ENCODE data around the gene NTF4. TPM values are rescaled to one million over a fixed set of nuclear protein-coding genes. Genes with fewer than 3 reads are reported as not detected.

NTF4 gene
- total and polyA plus RNA-seq, 2 donors (not counting 1 experiment from before 2014, with no cell fraction given) = not detected

GRCh38 chr19:49020342-49020741, 44.3 kb downstream of the NTF4 start:
- H3K4me3 Mint-ChIP-seq = peak overlapping the region; percentile 89
- Histone ChIP-seq H3K9ac (ENCODE audit: low read length) (no peak overlapping the region), H3K27me3 (replicated peaks in 1 of 4; ENCODE audit: control extremely low read depth in 1 of 4, control insufficient read depth in 3 of 4, insufficient read depth in 4 of 4, low read length in 3 of 4) (peaks cover 0 to 9% (median 2%) of the 10 kb centered on the region in 4 experiments), H3K4me1 (ENCODE audit: control insufficient read depth in 2 of 2, insufficient read depth in 2 of 2, low read length in 2 of 2) (peaks cover 25 to 40% of the 10 kb centered on the region in 2 donors), H3K27ac (ENCODE audit: low read length in 2 of 2) (no peak overlapping the region), H3K79me2 (ENCODE audit: control insufficient read depth, insufficient read depth, low read length) (no peaks in the 10 kb centered on the region), H4K20me1 (ENCODE audit: control insufficient read depth, insufficient read depth, low read length, poor library complexity, severe bottlenecking) (no peaks in the 10 kb centered on the region), H3K4me2 (replicated peaks; ENCODE audit: low read depth, low read length, poor library complexity, severe bottlenecking) (peak overlapping the region; percentile 32), H2AFZ (ENCODE audit: insufficient read depth, low read depth, low read length, poor library complexity, severe bottlenecking) (no peak overlapping the region), H3K36me3 (replicated peaks in 1 of 2; ENCODE audit: control extremely low read depth in 1 of 2, control insufficient read depth in 1 of 2, extremely low read depth in 1 of 2, insufficient read depth in 2 of 2, low read length in 1 of 2) (no peaks in the 10 kb centered on the region), H3K4me3 (ENCODE audit: control extremely low read depth in 1 of 5, extremely low read depth in 1 of 5, insufficient read depth in 1 of 5, low read depth in 2 of 5, low read length in 4 of 5) (no peak overlapping the region), H3K9me3 (ENCODE audit: control extremely low read depth in 1 of 3, control insufficient read depth in 2 of 3, insufficient read depth in 1 of 3, low read length in 2 of 3) (no peaks in the 10 kb centered on the region)
- POLR2A ChIA-PET = interaction anchor here (0.6 to 1.4 kb wide), 4 partner anchors 23 to 232 kb away, joined by 4 to 5 read pairs (median 4); partner anchors contain the start of genes GYS1, LIN7B and RUVBL2
- CTCF ChIA-PET = interaction anchor here (1.0 kb wide), 1 partner anchor 50 kb away, joined by 3 read pairs; no protein-coding TSS in a partner anchor
- no peak overlapping the region for H3K27ac Mint-ChIP-seq
- WGBS (ENCODE audit: insufficient coverage) = 90% methylated on average over 9 of the region's 11 CpGs
- TF ChIP-seq EZH2 (IDR thresholded peaks at IDR 0.05; ENCODE audit: borderline replicate concordance, insufficient read depth, low read depth, low read length, poor library complexity, severe bottlenecking) (no peak), CTCF (IDR thresholded peaks at IDR 0.05) (no peak)
- intact Hi-C loops (cut with micrococcal nuclease) = no loop called here
- no peak for DNase-seq
- peaks cover 3% of the 10 kb centered on the region for H3K27me3 Mint-ChIP-seq
- ATAC-seq (ENCODE audit: low read depth) = no peak
- peaks cover 34% of the 10 kb centered on the region for H3K4me1 Mint-ChIP-seq
- H3K9me3 Mint-ChIP-seq (ENCODE audit: insufficient read depth) = no peaks in the 10 kb centered on the region

DNA sequence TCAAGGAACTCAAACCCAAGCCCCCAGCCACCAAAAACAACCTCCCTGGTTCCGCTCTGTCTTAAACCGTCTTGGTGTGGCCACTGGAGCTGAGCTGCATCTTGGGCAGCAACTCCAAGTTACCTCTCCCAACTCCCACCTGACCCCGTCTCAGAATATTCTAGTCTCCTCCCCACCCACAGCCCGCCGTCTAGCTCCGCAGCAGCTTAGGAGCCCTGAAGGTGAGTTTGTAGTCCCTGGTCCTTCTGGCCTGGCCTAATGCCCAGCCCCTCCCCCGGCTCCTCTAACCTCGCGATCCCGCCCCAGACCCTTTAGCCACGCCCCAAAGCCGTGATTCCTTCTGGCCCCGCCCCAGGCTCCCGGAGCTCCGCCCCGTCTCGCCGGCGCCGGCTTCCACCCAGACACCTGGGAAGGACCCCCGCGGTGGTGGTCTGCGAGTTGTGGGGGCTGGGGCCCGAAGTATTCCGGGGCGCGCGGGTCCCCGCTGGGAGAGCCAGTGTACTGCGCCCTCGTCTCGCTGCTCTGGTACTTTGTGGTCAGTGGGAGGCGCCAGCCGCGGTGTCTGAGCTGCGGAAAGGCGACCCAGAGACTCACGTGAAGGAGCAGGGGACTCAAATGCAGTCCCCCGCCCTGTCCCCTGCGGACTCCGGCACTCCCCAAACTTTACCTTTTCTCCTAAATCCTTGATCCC, 45.2 kb downstream of the NTF4 start:
- H2AFZ ChIP-seq (ENCODE audit: insufficient read depth, low read depth, low read length, poor library complexity, severe bottlenecking) = peak overlapping the region; percentile 88
- peak overlapping the region in 4 of 5 experiments; percentile 52 to 73 (median 60) for H3K4me3 ChIP-seq (ENCODE audit: control extremely low read depth in 1 of 5, extremely low read depth in 1 of 5, insufficient read depth in 1 of 5, low read depth in 2 of 5, low read length in 4 of 5)
- ChIA-PET POLR2A (interaction anchor here (0.6 to 1.4 kb wide), 7 partner anchors 22 to 878 kb away, joined by 3 to 6 read pairs (median 4); partner anchors contain the start of genes GYS1, LIN7B and RUVBL2), CTCF (interaction anchor here (0.7 to 1.9 kb wide), 6 partner anchors 15 to 55 kb away, joined by 3 to 10 read pairs (median 3); no protein-coding TSS in a partner anchor)
- H3K27me3 ChIP-seq (replicated peaks in 1 of 4; ENCODE audit: control extremely low read depth in 1 of 4, control insufficient read depth in 3 of 4, insufficient read depth in 4 of 4, low read length in 3 of 4) = peaks cover 0 to 9% (median 2%) of the 10 kb centered on the region in 4 experiments
- H3K4me2 ChIP-seq (replicated peaks; ENCODE audit: low read depth, low read length, poor library complexity, severe bottlenecking) = peak overlapping the region; percentile 99
- H3K4me1 Mint-ChIP-seq = peaks cover 34% of the 10 kb centered on the region
- H3K79me2 ChIP-seq (ENCODE audit: control insufficient read depth, insufficient read depth, low read length) = no peaks in the 10 kb centered on the region
- H3K9ac ChIP-seq (ENCODE audit: low read length) = peak overlapping the region; percentile 72
- no peak overlapping the region for H3K27ac ChIP-seq (ENCODE audit: low read length in 2 of 2)
- peak overlapping the region; percentile 89 for H3K4me3 Mint-ChIP-seq
- H3K27ac Mint-ChIP-seq = peak overlapping the region; percentile 64
- H4K20me1 ChIP-seq (ENCODE audit: control insufficient read depth, insufficient read depth, low read length, poor library complexity, severe bottlenecking) = no peaks in the 10 kb centered on the region
- no peaks in the 10 kb centered on the region for H3K27me3 Mint-ChIP-seq
- peak; percentile 78 for DNase-seq
- WGBS (ENCODE audit: insufficient coverage) = 12% methylated on average over 39 of the region's 41 CpGs
- no peaks in the 10 kb centered on the region for H3K9me3 ChIP-seq (ENCODE audit: control extremely low read depth in 1 of 3, control insufficient read depth in 2 of 3, insufficient read depth in 1 of 3, low read length in 2 of 3)
- intact Hi-C loops (cut with micrococcal nuclease) = loop anchor here (2.0 kb wide), 1 partner anchor 27 kb away; the partner anchor contains the start of genes GYS1 and RUVBL2
- ATAC-seq (ENCODE audit: low read depth) = peak; percentile 61
- H3K4me1 ChIP-seq (ENCODE audit: control insufficient read depth in 2 of 2, insufficient read depth in 2 of 2, low read length in 2 of 2) = peaks cover 25 to 40% of the 10 kb centered on the region in 2 donors
- no peaks in the 10 kb centered on the region for H3K9me3 Mint-ChIP-seq (ENCODE audit: insufficient read depth)
- TF ChIP-seq CTCF (IDR thresholded peaks at IDR 0.05) (no peak), EZH2 (IDR thresholded peaks at IDR 0.05; ENCODE audit: borderline replicate concordance, insufficient read depth, low read depth, low read length, poor library complexity, severe bottlenecking) (no peak)
- peaks cover 0 to 4% of the 10 kb centered on the region in 2 experiments for H3K36me3 ChIP-seq (replicated peaks in 1 of 2; ENCODE audit: control extremely low read depth in 1 of 2, control insufficient read depth in 1 of 2, extremely low read depth in 1 of 2, insufficient read depth in 2 of 2, low read length in 1 of 2)

All from B cell (primary cell).